Measurements from ENCODE around the gene ZNF622.

Gene ZNF622

GRCh38 chr5:16497546-16497945 is 31.9 kb upstream of the ZNF622 start:
- WGBS, 2 experiments: 80 to 94% methylated on average over 1 to 2 of the region's 2 CpGs
- H3K36me3 ChIP-seq (ENCODE audit: control insufficient read depth, insufficient read depth, low read length): no peaks in the 10 kb centered on the region
- H3K4me3 ChIP-seq (ENCODE audit: insufficient read depth, low read depth, low read length): no peak overlapping the region
- H3K9me3 ChIP-seq (ENCODE audit: control insufficient read depth, low read length): no peaks in the 10 kb centered on the region
- no peaks in the 10 kb centered on the region for H3K4me1 ChIP-seq (ENCODE audit: control insufficient read depth, insufficient read depth, low read length)
- H3K27me3 ChIP-seq (ENCODE audit: control insufficient read depth, insufficient read depth, low read length, poor library complexity, severe bottlenecking): no peaks in the 10 kb centered on the region
- no peak overlapping the region for H3K27ac ChIP-seq (ENCODE audit: insufficient read depth, low read depth, low read length, poor library complexity, severe bottlenecking)

GRCh38 chr5:16493261-16493660 is 27.7 kb upstream of the ZNF622 start:
- H3K4me1 ChIP-seq (ENCODE audit: control insufficient read depth, insufficient read depth, low read length): no peaks in the 10 kb centered on the region
- H3K9me3 ChIP-seq (ENCODE audit: control insufficient read depth, low read length): no peaks in the 10 kb centered on the region
- no peak overlapping the region for H3K27ac ChIP-seq (ENCODE audit: insufficient read depth, low read depth, low read length, poor library complexity, severe bottlenecking)
- no peaks in the 10 kb centered on the region for H3K27me3 ChIP-seq (ENCODE audit: control insufficient read depth, insufficient read depth, low read length, poor library complexity, severe bottlenecking)
- 86 to 88% methylated on average over 1 of the region's 1 CpG for WGBS, 2 experiments
- no peak overlapping the region for H3K4me3 ChIP-seq (ENCODE audit: insufficient read depth, low read depth, low read length)
- H3K36me3 ChIP-seq (ENCODE audit: control insufficient read depth, insufficient read depth, low read length): no peaks in the 10 kb centered on the region

GRCh38 chr5:16492398-16493140 is 27.0 kb upstream of the ZNF622 start:
- no peak overlapping the region for H3K27ac ChIP-seq (ENCODE audit: insufficient read depth, low read depth, low read length, poor library complexity, severe bottlenecking)
- H3K36me3 ChIP-seq (ENCODE audit: control insufficient read depth, insufficient read depth, low read length): no peaks in the 10 kb centered on the region
- no peaks in the 10 kb centered on the region for H3K27me3 ChIP-seq (ENCODE audit: control insufficient read depth, insufficient read depth, low read length, poor library complexity, severe bottlenecking)
- 89 to 90% methylated on average over 10 of the region's 10 CpGs for WGBS, 2 experiments
- H3K4me1 ChIP-seq (ENCODE audit: control insufficient read depth, insufficient read depth, low read length): no peaks in the 10 kb centered on the region
- no peak overlapping the region for H3K4me3 ChIP-seq (ENCODE audit: insufficient read depth, low read depth, low read length)
- no peaks in the 10 kb centered on the region for H3K9me3 ChIP-seq (ENCODE audit: control insufficient read depth, low read length)

- Histone ChIP-seq H3K4me1 (ENCODE audit: control insufficient read depth, insufficient read depth, low read length) (no peaks in the 10 kb centered on the region), H3K36me3 (ENCODE audit: control insufficient read depth, insufficient read depth, low read length) (no peaks in the 10 kb centered on the region), H3K27me3 (ENCODE audit: control insufficient read depth, insufficient read depth, low read length, poor library complexity, severe bottlenecking) (no peaks in the 10 kb centered on the region), H3K4me3 (ENCODE audit: insufficient read depth, low read depth, low read length) (no peak overlapping the region), H3K27ac (ENCODE audit: insufficient read depth, low read depth, low read length, poor library complexity, severe bottlenecking) (no peak overlapping the region), H3K9me3 (ENCODE audit: control insufficient read depth, low read length) (no peaks in the 10 kb centered on the region)
- WGBS, 2 experiments: 88 to 89% methylated on average over 8 of the region's 8 CpGs
These were observed 25.3 kb upstream of the ZNF622 start for GRCh38 chr5:16490911-16491310.

GRCh38 chr5:16489322-16489791 is 23.8 kb upstream of the ZNF622 start:
- no peaks in the 10 kb centered on the region for H3K4me1 ChIP-seq (ENCODE audit: control insufficient read depth, insufficient read depth, low read length)
- H3K4me3 ChIP-seq (ENCODE audit: insufficient read depth, low read depth, low read length): no peak overlapping the region
- H3K9me3 ChIP-seq (ENCODE audit: control insufficient read depth, low read length): no peaks in the 10 kb centered on the region
- H3K27me3 ChIP-seq (ENCODE audit: control insufficient read depth, insufficient read depth, low read length, poor library complexity, severe bottlenecking): no peaks in the 10 kb centered on the region
- WGBS, 2 experiments: 100% methylated on average over 1 of the region's 1 CpG; no CpG with 5 or more reads in 1 of the 2 experiments
- H3K27ac ChIP-seq (ENCODE audit: insufficient read depth, low read depth, low read length, poor library complexity, severe bottlenecking): no peak overlapping the region
- H3K36me3 ChIP-seq (ENCODE audit: control insufficient read depth, insufficient read depth, low read length): no peaks in the 10 kb centered on the region

- H3K4me3 ChIP-seq (ENCODE audit: insufficient read depth, low read depth, low read length): no peak overlapping the region
- H3K27ac ChIP-seq (ENCODE audit: insufficient read depth, low read depth, low read length, poor library complexity, severe bottlenecking): no peak overlapping the region
- H3K27me3 ChIP-seq (ENCODE audit: control insufficient read depth, insufficient read depth, low read length, poor library complexity, severe bottlenecking): no peaks in the 10 kb centered on the region
These were observed 21.9 kb upstream of the ZNF622 start for GRCh38 chr5:16487456-16487855.

GRCh38 chr5:16486711-16487111 is 21.1 kb upstream of the ZNF622 start:
- no peaks in the 10 kb centered on the region for H3K27me3 ChIP-seq (ENCODE audit: control insufficient read depth, insufficient read depth, low read length, poor library complexity, severe bottlenecking)
- 89 to 93% methylated on average over 4 of the region's 4 CpGs for WGBS, 2 experiments
- no peak overlapping the region for H3K4me3 ChIP-seq (ENCODE audit: insufficient read depth, low read depth, low read length)
- H3K9me3 ChIP-seq (ENCODE audit: control insufficient read depth, low read length): no peaks in the 10 kb centered on the region
- no peaks in the 10 kb centered on the region for H3K4me1 ChIP-seq (ENCODE audit: control insufficient read depth, insufficient read depth, low read length)
- H3K36me3 ChIP-seq (ENCODE audit: control insufficient read depth, insufficient read depth, low read length): no peaks in the 10 kb centered on the region
- H3K27ac ChIP-seq (ENCODE audit: insufficient read depth, low read depth, low read length, poor library complexity, severe bottlenecking): no peak overlapping the region

More at GRCh38 chr5:16487456-16487855, 21.9 kb upstream of the ZNF622 start:
- no peaks in the 10 kb centered on the region for H3K4me1 ChIP-seq (ENCODE audit: control insufficient read depth, insufficient read depth, low read length)
- no peaks in the 10 kb centered on the region for H3K9me3 ChIP-seq (ENCODE audit: control insufficient read depth, low read length)
- no peaks in the 10 kb centered on the region for H3K36me3 ChIP-seq (ENCODE audit: control insufficient read depth, insufficient read depth, low read length)
- WGBS, 2 experiments: 89 to 92% methylated on average over 2 of the region's 2 CpGs

- H3K36me3 ChIP-seq (ENCODE audit: control insufficient read depth, insufficient read depth, low read length): no peaks in the 10 kb centered on the region
- H3K27ac ChIP-seq (ENCODE audit: insufficient read depth, low read depth, low read length, poor library complexity, severe bottlenecking): no peak overlapping the region
- no peaks in the 10 kb centered on the region for H3K4me1 ChIP-seq (ENCODE audit: control insufficient read depth, insufficient read depth, low read length)
- H3K9me3 ChIP-seq (ENCODE audit: control insufficient read depth, low read length): no peaks in the 10 kb centered on the region
- H3K27me3 ChIP-seq (ENCODE audit: control insufficient read depth, insufficient read depth, low read length, poor library complexity, severe bottlenecking): no peaks in the 10 kb centered on the region
- H3K4me3 ChIP-seq (ENCODE audit: insufficient read depth, low read depth, low read length): no peak overlapping the region
These were observed 20.1 kb upstream of the ZNF622 start for GRCh38 chr5:16485656-16486055.

- H3K36me3 ChIP-seq (ENCODE audit: control insufficient read depth, insufficient read depth, low read length): no peaks in the 10 kb centered on the region
- H3K4me3 ChIP-seq (ENCODE audit: insufficient read depth, low read depth, low read length): no peak overlapping the region
- H3K27me3 ChIP-seq (ENCODE audit: control insufficient read depth, insufficient read depth, low read length, poor library complexity, severe bottlenecking): no peaks in the 10 kb centered on the region
- WGBS, 2 experiments: 83 to 100% methylated on average over 1 of the region's 1 CpG
- H3K9me3 ChIP-seq (ENCODE audit: control insufficient read depth, low read length): no peaks in the 10 kb centered on the region
- H3K27ac ChIP-seq (ENCODE audit: insufficient read depth, low read depth, low read length, poor library complexity, severe bottlenecking): no peak overlapping the region
- no peaks in the 10 kb centered on the region for H3K4me1 ChIP-seq (ENCODE audit: control insufficient read depth, insufficient read depth, low read length)
These were observed 18.5 kb upstream of the ZNF622 start for GRCh38 chr5:16484081-16484480.

GRCh38 chr5:16483361-16483760 is 17.8 kb upstream of the ZNF622 start:
- Histone ChIP-seq H3K4me3 (ENCODE audit: insufficient read depth, low read depth, low read length) (no peak overlapping the region), H3K36me3 (ENCODE audit: control insufficient read depth, insufficient read depth, low read length) (no peaks in the 10 kb centered on the region), H3K27me3 (ENCODE audit: control insufficient read depth, insufficient read depth, low read length, poor library complexity, severe bottlenecking) (no peaks in the 10 kb centered on the region), H3K27ac (ENCODE audit: insufficient read depth, low read depth, low read length, poor library complexity, severe bottlenecking) (no peak overlapping the region), H3K4me1 (ENCODE audit: control insufficient read depth, insufficient read depth, low read length) (no peaks in the 10 kb centered on the region), H3K9me3 (ENCODE audit: control insufficient read depth, low read length) (no peaks in the 10 kb centered on the region)

Measured in ectodermal cell (in vitro differentiated cells).